Measurements from ENCODE around the gene FAM13A.

FAM13A gene

DNA sequence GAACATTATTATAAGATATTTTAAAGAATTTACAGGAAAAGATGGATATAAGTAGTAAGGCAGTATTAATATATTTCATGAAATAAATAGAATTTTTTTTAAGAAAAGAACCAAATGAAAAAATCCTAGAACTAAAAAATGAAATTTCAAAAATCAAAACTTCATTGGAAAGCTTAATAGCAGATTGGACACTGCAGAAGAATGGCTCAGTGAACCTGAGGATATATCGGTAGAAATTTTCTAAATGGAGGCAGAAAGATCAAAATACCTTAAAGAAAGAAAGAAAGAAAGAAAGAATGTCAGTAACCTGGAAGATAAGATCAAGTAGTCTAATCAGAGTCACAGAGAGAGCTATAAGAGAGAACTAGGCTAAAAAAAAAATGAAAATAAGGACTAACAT, 21.3 kb upstream of the FAM13A start:
- CTCF ChIA-PET: no interaction called here

GRCh38 chr4:89077761-89078160, 20.8 kb upstream of the FAM13A start:
- ChIA-PET CTCF (no interaction called here), POLR2A (no interaction called here)
- no peak for DNase-seq (ENCODE audit: low read depth, low spot score)
- H3K4me3 ChIP-seq (ENCODE audit: low read depth, low read length): no peak overlapping the region
- TF ChIP-seq, protein P1, sequence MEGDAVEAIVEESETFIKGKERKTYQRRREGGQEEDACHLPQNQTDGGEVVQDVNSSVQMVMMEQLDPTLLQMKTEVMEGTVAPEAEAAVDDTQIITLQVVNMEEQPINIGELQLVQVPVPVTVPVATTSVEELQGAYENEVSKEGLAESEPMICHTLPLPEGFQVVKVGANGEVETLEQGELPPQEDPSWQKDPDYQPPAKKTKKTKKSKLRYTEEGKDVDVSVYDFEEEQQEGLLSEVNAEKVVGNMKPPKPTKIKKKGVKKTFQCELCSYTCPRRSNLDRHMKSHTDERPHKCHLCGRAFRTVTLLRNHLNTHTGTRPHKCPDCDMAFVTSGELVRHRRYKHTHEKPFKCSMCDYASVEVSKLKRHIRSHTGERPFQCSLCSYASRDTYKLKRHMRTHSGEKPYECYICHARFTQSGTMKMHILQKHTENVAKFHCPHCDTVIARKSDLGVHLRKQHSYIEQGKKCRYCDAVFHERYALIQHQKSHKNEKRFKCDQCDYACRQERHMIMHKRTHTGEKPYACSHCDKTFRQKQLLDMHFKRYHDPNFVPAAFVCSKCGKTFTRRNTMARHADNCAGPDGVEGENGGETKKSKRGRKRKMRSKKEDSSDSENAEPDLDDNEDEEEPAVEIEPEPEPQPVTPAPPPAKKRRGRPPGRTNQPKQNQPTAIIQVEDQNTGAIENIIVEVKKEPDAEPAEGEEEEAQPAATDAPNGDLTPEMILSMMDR (IDR thresholded peaks at IDR 0.05; ENCODE audit: insufficient read depth, low read length, missing control alignments): no peak

More for the DNA sequence above, 21.3 kb upstream of the FAM13A start:
- no peak overlapping the region for H3K4me3 ChIP-seq (ENCODE audit: low read depth, low read length)
- TF ChIP-seq, protein P1 (IDR thresholded peaks at IDR 0.05; ENCODE audit: insufficient read depth, low read length, missing control alignments): no peak
- POLR2A ChIA-PET: no interaction called here
- no peak for DNase-seq (ENCODE audit: low read depth, low spot score)

GRCh38 chr4:89072921-89073320, 15.9 kb upstream of the FAM13A start:
- no peak for DNase-seq (ENCODE audit: low read depth, low spot score)
- POLR2A ChIA-PET: no interaction called here

DNA sequence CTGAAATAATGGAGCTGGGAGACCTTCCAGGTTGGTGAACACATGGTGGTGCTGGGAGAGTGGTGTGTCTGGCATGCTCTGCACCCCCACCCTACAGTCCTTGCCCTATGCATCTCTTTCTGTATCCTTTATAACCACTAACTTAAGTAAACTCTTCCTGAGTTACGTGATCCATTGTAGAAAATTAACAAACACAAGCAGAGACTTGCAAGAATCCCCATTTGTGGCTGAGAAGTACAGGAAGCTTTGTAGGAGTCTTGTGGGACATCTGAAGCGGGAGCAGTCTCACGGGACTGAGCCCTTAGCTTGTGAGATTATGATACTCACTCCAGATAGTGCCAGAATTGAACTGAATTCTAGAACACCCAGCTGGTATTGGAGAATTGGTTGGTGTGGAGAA, 14.3 kb upstream of the FAM13A start:
- ChIA-PET CTCF (no interaction called here), POLR2A (no interaction called here)
- DNase-seq (ENCODE audit: low read depth, low spot score): no peak
- TF ChIP-seq, protein P1 (IDR thresholded peaks at IDR 0.05; ENCODE audit: insufficient read depth, low read length, missing control alignments): no peak
- no peak overlapping the region for H3K4me3 ChIP-seq (ENCODE audit: low read depth, low read length)

More at GRCh38 chr4:89072921-89073320, 15.9 kb upstream of the FAM13A start:
- TF ChIP-seq, protein P1 (IDR thresholded peaks at IDR 0.05; ENCODE audit: insufficient read depth, low read length, missing control alignments): no peak
- no peak overlapping the region for H3K4me3 ChIP-seq (ENCODE audit: low read depth, low read length)
- CTCF ChIA-PET: no interaction called here

- POLR2A ChIA-PET: no interaction called here
- CTCF ChIA-PET: interaction anchor here (1.3 kb wide), 1 partner anchor 41 kb away, joined by 3 read pairs; no protein-coding TSS in a partner anchor
- DNase-seq (ENCODE audit: low read depth, low spot score): no peak
- H3K4me3 ChIP-seq (ENCODE audit: low read depth, low read length): no peak overlapping the region
- TF ChIP-seq, protein P1 (IDR thresholded peaks at IDR 0.05; ENCODE audit: insufficient read depth, low read length, missing control alignments): no peak
Observed at GRCh38 chr4:89070041-89070440, 13.1 kb upstream of the FAM13A start.

GRCh38 chr4:89069481-89069880, 12.5 kb upstream of the FAM13A start:
- TF ChIP-seq, protein P1 (IDR thresholded peaks at IDR 0.05; ENCODE audit: insufficient read depth, low read length, missing control alignments): no peak
- CTCF ChIA-PET: interaction anchor here (1.3 kb wide), 1 partner anchor 41 kb away, joined by 3 read pairs; no protein-coding TSS in a partner anchor
- no peak for DNase-seq (ENCODE audit: low read depth, low spot score)
- H3K4me3 ChIP-seq (ENCODE audit: low read depth, low read length): no peak overlapping the region
- POLR2A ChIA-PET: no interaction called here

Measured in AG04449 (cell line).